K562 (cell line): ENCODE data around the gene IL17REL. TPM values are rescaled to one million over a fixed set of nuclear protein-coding genes. Genes with fewer than 3 reads are reported as not detected.
A peak's percentile ranks its signal among the peaks of the same experiment; 100 is the strongest.

Experiments used
- BRCA1 ChIP-seq, 2 experiments: fragments of 450-650 bp in 1 of 2; sonication (generic) in 1 of 2; formaldehyde crosslinking in 1 of 2; IDR thresholded peaks; 2 replicates each; pipeline versions ENCODE4 v1.5.0 to v1.6.1; 2017 to 2020; ENCODE audit warnings: mild to moderate bottlenecking in 1 of 2, missing genetic modification reagents in 1 of 2
- CBFA2T3 ChIP-seq: fragments of 450-650 bp; IDR thresholded peaks from 2 replicates; pipeline ENCODE4 v1.6.1; 2017
- DNMT1 ChIP-seq: fragments of 450-650 bp; IDR thresholded peaks from 2 replicates; pipeline ENCODE4 v1.6.1; 2016; ENCODE audit warnings: antibody characterized with exemption, mild to moderate bottlenecking
- FUS ChIP-seq: fragments of 200-400 bp; formaldehyde crosslinking; optimal IDR thresholded peaks from 2 replicates; pipeline ENCODE3; 2017; ENCODE audit warnings: low read depth, low read length
- HDAC3 ChIP-seq: fragments of 450-650 bp; IDR thresholded peaks from 2 replicates; pipeline ENCODE4 v1.6.1; 2018; ENCODE audit warnings: borderline replicate concordance, mild to moderate bottlenecking, moderate library complexity; ENCODE audit not compliant: partially characterized antibody
- HMG20A ChIP-seq: fragments of 450-650 bp; formaldehyde crosslinking; conservative IDR thresholded peaks from 2 replicates; pipeline ENCODE4 v1.4.0; 2020; ENCODE audit warnings: mild to moderate bottlenecking, mixed read lengths
- HNRNPH1 ChIP-seq: fragments of 200-400 bp; formaldehyde crosslinking; optimal IDR thresholded peaks from 2 replicates; pipeline ENCODE3; 2017; ENCODE audit warnings: low read depth, mild to moderate bottlenecking, low read length, moderate library complexity
- HNRNPL ChIP-seq: fragments of 200-400 bp; formaldehyde crosslinking; IDR thresholded peaks from 2 replicates; pipeline ENCODE4 v1.6.1; 2017; ENCODE audit warnings: low read depth, mild to moderate bottlenecking, low read length
- ILF3 ChIP-seq: fragments of 450-650 bp; IDR thresholded peaks from 2 replicates; pipeline ENCODE4 v1.6.1; 2018; ENCODE audit warnings: antibody characterized with exemption, mild to moderate bottlenecking, moderate library complexity, borderline replicate concordance
- MCM2 ChIP-seq: fragments of 450-650 bp; IDR thresholded peaks from 2 replicates; pipeline ENCODE4 v1.6.1; 2017; ENCODE audit warnings: low read depth, mild to moderate bottlenecking
- MIER1 ChIP-seq: fragments of 450-650 bp; IDR thresholded peaks from 2 replicates; pipeline ENCODE4 v1.6.1; 2016; ENCODE audit warnings: antibody characterized with exemption, mild to moderate bottlenecking, low read depth
- SAFB ChIP-seq: fragments of 200-400 bp; formaldehyde crosslinking; IDR thresholded peaks from 2 replicates; pipeline ENCODE4 v1.6.1; 2017; ENCODE audit warnings: low read depth, low read length, borderline replicate concordance
- SMAD2 ChIP-seq: fragments of 150-350 bp; IDR thresholded peaks from 2 replicates; pipeline ENCODE4 v1.6.1; 2014; ENCODE audit warnings: low read depth, mild to moderate bottlenecking, low read length
- SMARCA5 ChIP-seq: fragments of 450-650 bp; IDR thresholded peaks from 2 replicates; pipeline ENCODE4 v1.6.1; 2016
- SMARCB1 ChIP-seq: IDR thresholded peaks from 2 replicates; pipeline ENCODE4 v1.6.1; 2011; ENCODE audit warnings: improper control_type of control experiment, low read depth; ENCODE audit not compliant: insufficient read length
- SREBF1 ChIP-seq: fragments of 150-350 bp; IDR thresholded peaks from 2 replicates; pipeline ENCODE4 v1.6.1; 2014; ENCODE audit warnings: antibody characterized with exemption, low read depth, low read length, borderline replicate concordance
- SREBF2 ChIP-seq: sonication (generic); formaldehyde crosslinking; IDR thresholded peaks from 2 replicates; pipeline ENCODE4 v1.4.0; 2020; ENCODE audit warnings: mild to moderate bottlenecking, missing genetic modification reagents
- YBX1 ChIP-seq: fragments of 450-650 bp; IDR thresholded peaks from 2 replicates; pipeline ENCODE4 v1.7.1; 2016; ENCODE audit warnings: mild to moderate bottlenecking
- ZNF140 ChIP-seq: fragments of 250-450 bp; sonication (Bioruptor Pico); IDR thresholded peaks from 2 replicates; pipeline ENCODE4 v1.8.0; 2021; ENCODE audit warnings: moderate library complexity, mild to moderate bottlenecking, inconsistent platforms
- ZNF263 ChIP-seq: sonication (generic); formaldehyde crosslinking; IDR thresholded peaks from 2 replicates; pipeline ENCODE4 v1.8.0; 2022; ENCODE audit warnings: mild to moderate bottlenecking, missing genetic modification reagents, borderline replicate concordance
- ZNF445 ChIP-seq: fragments of 250-450 bp; sonication (Bioruptor Pico); IDR thresholded peaks from 2 replicates; pipeline ENCODE4 v1.4.0; 2020; ENCODE audit warnings: low read depth, mild to moderate bottlenecking, moderate library complexity
- ZNF707 ChIP-seq: fragments of 250-450 bp; sonication (Bioruptor Pico); conservative IDR thresholded peaks from 2 replicates; pipeline ENCODE4 v1.8.0; 2022; ENCODE audit warnings: inconsistent platforms, mild to moderate bottlenecking, moderate library complexity
- ZNF75A ChIP-seq: fragments of 450-650 bp; formaldehyde crosslinking; IDR thresholded peaks from 2 replicates; pipeline ENCODE4 v1.4.0; 2020; ENCODE audit warnings: mild to moderate bottlenecking
- polyA plus RNA-seq, 8 experiments: library from polyadenylated mRNA; depleted of rRNA in 4 of 8; stranded (reverse) in 5 of 8; unstranded in 3 of 8; fragments of >200 nt; fragmentation: Nextera tagmentation in 2 of 8; fragmentation: Illumina TruSeq in 1 of 8; extraction: Ambion mirVana in 2 of 8; extraction: Trizol in 1 of 8; gene quantifications; 2 replicates each; pipeline versions ENCODE4 v1.2.1 to v1.2.3, GENCODE V29; 2011 to 2014; ENCODE audit warnings: inconsistent platforms in 1 of 8, missing spikeins in 1 of 8
- total RNA-seq, 7 experiments: library from RNA; depleted of rRNA in 6 of 7; stranded (reverse); fragments of >200 nt in 6 of 7; fragmentation: Illumina TruSeq in 2 of 7; extraction: Trizol in 2 of 7; gene quantifications; 2 replicates each; pipeline versions ENCODE4 v1.2.1 to v1.2.3, GENCODE V29; 2011 to 2021; ENCODE audit warnings: low replicate concordance in 1 of 7
- TF ChIP-seq, protein P1 (sequence below), 2 experiments: fragments of 150-350 bp in 1 of 2; IDR thresholded peaks; 2 replicates each; pipeline ENCODE4 v1.6.1; 2012 to 2016; ENCODE audit warnings: low read depth in 2 of 2, low read length in 2 of 2, mild to moderate bottlenecking in 1 of 2, moderate library complexity in 1 of 2
- TF ChIP-seq, protein P2 (sequence below): fragments of 150-350 bp; conservative IDR thresholded peaks from 2 replicates; pipeline ENCODE4 v1.6.1; 2014; ENCODE audit warnings: low read length

IL17REL gene
- total and polyA plus RNA-seq, 9 of the 15 experiments (the other 6 are each of a cell fraction or from before 2014, with no cell fraction given) = 0.05 to 0.42 (median 0.11) TPM; not detected in 4

DNA sequence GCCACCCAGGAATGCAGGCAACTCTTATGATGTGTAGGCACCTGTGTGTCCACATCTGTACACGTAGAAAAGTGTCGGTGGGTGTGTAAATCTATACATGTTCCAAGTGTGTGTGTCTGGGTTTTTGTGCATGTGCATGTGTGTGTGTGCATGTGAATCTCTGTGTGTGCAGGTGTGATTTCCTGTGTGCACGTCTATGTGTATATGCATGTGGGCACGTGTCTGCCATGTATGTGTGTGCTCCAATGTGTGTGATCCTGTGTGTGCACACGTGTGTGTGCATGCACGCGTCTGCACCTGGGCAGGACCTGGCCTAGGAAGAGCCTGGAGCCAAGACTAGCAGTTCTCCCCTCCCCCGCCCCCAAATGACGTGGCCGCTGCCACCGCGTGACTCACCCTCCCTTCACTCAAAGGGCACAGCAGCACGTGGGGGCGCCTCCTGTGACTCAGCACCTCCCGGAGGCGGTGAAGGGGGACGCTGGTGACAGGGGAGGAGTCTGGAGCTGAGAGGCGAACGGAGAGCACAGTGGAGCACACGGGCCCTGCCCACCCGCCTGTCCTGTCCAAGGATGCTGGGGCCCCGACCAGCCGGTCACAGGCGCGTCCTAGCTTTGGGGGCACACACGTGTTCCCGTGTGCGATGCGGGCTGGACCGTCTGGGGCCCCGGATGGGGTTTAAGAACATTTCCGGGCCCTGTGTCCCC is 41.9 kb downstream of the IL17REL start (continued):
- TF ChIP-seq SAFB (no peak), HNRNPH1 (no peak), SMAD2 (no peak), CBFA2T3 (no peak), ZNF445 (no peak), SMARCA5 (no peak), YBX1 (no peak), MCM2 (no peak), ILF3 (no peak), FUS (no peak), HNRNPL (peak; percentile 38; the same call in 1 of the 2 replicates), SREBF2 (no peak), SMARCB1 (no peak), ZNF75A (CRISPR knock-in tag) (no peak), HMG20A (CRISPR knock-in tag) (no peak), MIER1 (no peak), ZNF707 (no peak), BRCA1 (IDR thresholded peaks at IDR 0.05) (no peak), BRCA1 (CRISPR knock-in tag; IDR thresholded peaks at IDR 0.05) (no peak), HDAC3 (no peak), DNMT1 (no peak), SREBF1 (0 out of 2 replicates have a peak, but pooled peaks have one; percentile 63), ZNF140 (CRISPR knock-in tag) (no peak), ZNF263 (CRISPR knock-in tag) (peak; percentile 98)
- TF ChIP-seq, protein P1, sequence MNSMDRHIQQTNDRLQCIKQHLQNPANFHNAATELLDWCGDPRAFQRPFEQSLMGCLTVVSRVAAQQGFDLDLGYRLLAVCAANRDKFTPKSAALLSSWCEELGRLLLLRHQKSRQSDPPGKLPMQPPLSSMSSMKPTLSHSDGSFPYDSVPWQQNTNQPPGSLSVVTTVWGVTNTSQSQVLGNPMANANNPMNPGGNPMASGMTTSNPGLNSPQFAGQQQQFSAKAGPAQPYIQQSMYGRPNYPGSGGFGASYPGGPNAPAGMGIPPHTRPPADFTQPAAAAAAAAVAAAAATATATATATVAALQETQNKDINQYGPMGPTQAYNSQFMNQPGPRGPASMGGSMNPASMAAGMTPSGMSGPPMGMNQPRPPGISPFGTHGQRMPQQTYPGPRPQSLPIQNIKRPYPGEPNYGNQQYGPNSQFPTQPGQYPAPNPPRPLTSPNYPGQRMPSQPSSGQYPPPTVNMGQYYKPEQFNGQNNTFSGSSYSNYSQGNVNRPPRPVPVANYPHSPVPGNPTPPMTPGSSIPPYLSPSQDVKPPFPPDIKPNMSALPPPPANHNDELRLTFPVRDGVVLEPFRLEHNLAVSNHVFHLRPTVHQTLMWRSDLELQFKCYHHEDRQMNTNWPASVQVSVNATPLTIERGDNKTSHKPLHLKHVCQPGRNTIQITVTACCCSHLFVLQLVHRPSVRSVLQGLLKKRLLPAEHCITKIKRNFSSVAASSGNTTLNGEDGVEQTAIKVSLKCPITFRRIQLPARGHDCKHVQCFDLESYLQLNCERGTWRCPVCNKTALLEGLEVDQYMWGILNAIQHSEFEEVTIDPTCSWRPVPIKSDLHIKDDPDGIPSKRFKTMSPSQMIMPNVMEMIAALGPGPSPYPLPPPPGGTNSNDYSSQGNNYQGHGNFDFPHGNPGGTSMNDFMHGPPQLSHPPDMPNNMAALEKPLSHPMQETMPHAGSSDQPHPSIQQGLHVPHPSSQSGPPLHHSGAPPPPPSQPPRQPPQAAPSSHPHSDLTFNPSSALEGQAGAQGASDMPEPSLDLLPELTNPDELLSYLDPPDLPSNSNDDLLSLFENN (IDR thresholded peaks at IDR 0.05; ENCODE audit: low read depth in 2 of 2, low read length in 2 of 2) = no peak
- TF ChIP-seq, protein P2, sequence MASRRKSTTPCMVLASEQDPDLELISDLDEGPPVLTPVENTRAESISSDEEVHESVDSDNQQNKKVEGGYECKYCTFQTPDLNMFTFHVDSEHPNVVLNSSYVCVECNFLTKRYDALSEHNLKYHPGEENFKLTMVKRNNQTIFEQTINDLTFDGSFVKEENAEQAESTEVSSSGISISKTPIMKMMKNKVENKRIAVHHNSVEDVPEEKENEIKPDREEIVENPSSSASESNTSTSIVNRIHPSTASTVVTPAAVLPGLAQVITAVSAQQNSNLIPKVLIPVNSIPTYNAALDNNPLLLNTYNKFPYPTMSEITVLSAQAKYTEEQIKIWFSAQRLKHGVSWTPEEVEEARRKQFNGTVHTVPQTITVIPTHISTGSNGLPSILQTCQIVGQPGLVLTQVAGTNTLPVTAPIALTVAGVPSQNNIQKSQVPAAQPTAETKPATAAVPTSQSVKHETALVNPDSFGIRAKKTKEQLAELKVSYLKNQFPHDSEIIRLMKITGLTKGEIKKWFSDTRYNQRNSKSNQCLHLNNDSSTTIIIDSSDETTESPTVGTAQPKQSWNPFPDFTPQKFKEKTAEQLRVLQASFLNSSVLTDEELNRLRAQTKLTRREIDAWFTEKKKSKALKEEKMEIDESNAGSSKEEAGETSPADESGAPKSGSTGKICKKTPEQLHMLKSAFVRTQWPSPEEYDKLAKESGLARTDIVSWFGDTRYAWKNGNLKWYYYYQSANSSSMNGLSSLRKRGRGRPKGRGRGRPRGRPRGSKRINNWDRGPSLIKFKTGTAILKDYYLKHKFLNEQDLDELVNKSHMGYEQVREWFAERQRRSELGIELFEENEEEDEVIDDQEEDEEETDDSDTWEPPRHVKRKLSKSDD = no peak
